T-helper 17 cell (primary cell): ENCODE data around the gene PLA2R1. TPM values are rescaled to one million over a fixed set of nuclear protein-coding genes. Genes with fewer than 3 reads are reported as not detected.

Experiments
- ATAC-seq: fragments of 150-1000 bp; cut with Tn5 transposase; 2 replicates; pipeline ENCODE4 v1.10.0; 2021; ENCODE audit warnings: mild to moderate bottlenecking, moderate library complexity
- DNase-seq, 3 donors: peaks; one replicate each; pipeline versions ENCODE4 v3.0.0 to v3.0.0-alpha.2; 2020 to 2021
- H3K9me3 ChIP-seq: one replicate; pipeline ENCODE4 v1.7.0; 2013; ENCODE audit warnings: low read length, mild to moderate bottlenecking; ENCODE audit not compliant: control insufficient read depth, poor library complexity, severe bottlenecking
- H3K27ac Mint-ChIP-seq: one replicate; pipeline ENCODE4 v1.8.0; 2022; ENCODE audit warnings: mild to moderate bottlenecking, moderate library complexity, mixed read lengths
- H3K27me3 Mint-ChIP-seq: one replicate; pipeline ENCODE4 v1.8.0; 2022; ENCODE audit warnings: mixed read lengths
- H3K36me3 Mint-ChIP-seq: one replicate; pipeline ENCODE4 v1.8.0; 2022; ENCODE audit warnings: low read depth, mixed read lengths
- H3K4me1 Mint-ChIP-seq: one replicate; pipeline ENCODE4 v1.8.0; 2022; ENCODE audit warnings: mild to moderate bottlenecking, mixed read lengths
- H3K4me3 Mint-ChIP-seq: one replicate; pipeline ENCODE4 v1.8.0; 2022; ENCODE audit warnings: mild to moderate bottlenecking, moderate library complexity, mixed read lengths
- total RNA-seq, 4 donors: library from RNA in 2 of 4; stranded (reverse) in 2 of 4; gene quantifications; one replicate each; pipeline ENCODE4 v1.2.3 and lab custom pipeline; 2022 to 2026

Gene PLA2R1
- total RNA-seq, 2 donors from 2014 or later, result not detected

DNA sequence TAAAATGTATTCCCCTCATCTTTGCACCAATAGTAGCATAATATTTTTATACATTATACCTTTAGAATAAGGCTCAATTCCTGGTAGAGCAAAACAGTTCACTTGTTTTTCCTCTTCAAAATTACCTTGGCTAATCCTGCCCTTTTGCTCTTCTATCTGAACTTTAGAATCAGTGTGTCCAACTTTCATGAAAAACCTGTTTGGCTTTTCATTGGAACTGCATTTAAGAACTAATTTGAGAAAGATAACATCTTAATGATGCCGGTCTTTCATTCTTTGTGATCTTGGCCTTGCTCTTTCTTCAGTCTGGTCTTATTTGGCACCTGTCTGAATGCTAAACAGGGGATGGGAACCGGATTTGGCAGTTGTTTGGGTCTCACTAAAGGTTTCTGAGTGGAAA, 151.5 kb downstream of the PLA2R1 start:
- no peak overlapping the region for H3K4me3 Mint-ChIP-seq
- no peaks in the 10 kb centered on the region for H3K9me3 ChIP-seq
- no peak for DNase-seq
- peaks cover 40% of the 10 kb centered on the region for H3K27me3 Mint-ChIP-seq
- H3K36me3 Mint-ChIP-seq, result peaks cover 9% of the 10 kb centered on the region
- H3K27ac Mint-ChIP-seq, result no peak overlapping the region
- H3K4me1 Mint-ChIP-seq, result peaks cover 7% of the 10 kb centered on the region
- ATAC-seq, result no peak

GRCh38 chr2:159908623-159909022, 153.8 kb downstream of the PLA2R1 start:
- no peak overlapping the region for H3K4me3 Mint-ChIP-seq
- H3K4me1 Mint-ChIP-seq, result peaks cover 20% of the 10 kb centered on the region
- ATAC-seq (no peak), DNase-seq (no peak)
- H3K27me3 Mint-ChIP-seq, result peaks cover 23% of the 10 kb centered on the region
- H3K9me3 ChIP-seq, result no peaks in the 10 kb centered on the region
- no peak overlapping the region for H3K27ac Mint-ChIP-seq
- H3K36me3 Mint-ChIP-seq, result peaks cover 5% of the 10 kb centered on the region

GRCh38 chr2:159907909-159908308, 154.5 kb downstream of the PLA2R1 start:
- Mint-ChIP-seq H3K27me3 (peaks cover 16% of the 10 kb centered on the region), H3K27ac (peak overlapping the region; percentile 6), H3K4me3 (peak overlapping the region; percentile 15), H3K36me3 (peaks cover 5% of the 10 kb centered on the region), H3K4me1 (peaks cover 27% of the 10 kb centered on the region)
- H3K9me3 ChIP-seq, result no peaks in the 10 kb centered on the region
- ATAC-seq (no peak), DNase-seq (no peak)

GRCh38 chr2:159905926-159906714, 156.3 kb downstream of the PLA2R1 start:
- DNase-seq, result no peak
- no peaks in the 10 kb centered on the region for H3K9me3 ChIP-seq
- Mint-ChIP-seq H3K27me3 (peaks cover 9% of the 10 kb centered on the region), H3K36me3 (peaks cover 5% of the 10 kb centered on the region), H3K27ac (peak overlapping the region; percentile 99), H3K4me1 (peaks cover 35% of the 10 kb centered on the region), H3K4me3 (peak overlapping the region; percentile 83)
- no peak for ATAC-seq

- peaks cover 4% of the 10 kb centered on the region for H3K36me3 Mint-ChIP-seq
- H3K4me1 Mint-ChIP-seq, result peaks cover 36% of the 10 kb centered on the region
- peak overlapping the region; percentile 99 for H3K27ac Mint-ChIP-seq
- H3K9me3 ChIP-seq, result no peaks in the 10 kb centered on the region
- H3K27me3 Mint-ChIP-seq, result peaks cover 8% of the 10 kb centered on the region
- H3K4me3 Mint-ChIP-seq, result peak overlapping the region; percentile 99
- DNase-seq (no peak), ATAC-seq (no peak)
These were observed 157.5 kb downstream of the PLA2R1 start for GRCh38 chr2:159904959-159905305.

GRCh38 chr2:159904127-159904958, 158.1 kb downstream of the PLA2R1 start, which contains the start of gene LY75:
LY75 (minus strand) TSS chr2:159904756.
- DNase-seq (peak; percentile 75 to 83 (median 82)), ATAC-seq (peak; percentile 88)
- peak within 1 kb of the TSS; percentile 99 for H3K27ac Mint-ChIP-seq
- peaks cover 4% of the 10 kb centered on the region for H3K36me3 Mint-ChIP-seq
- H3K27me3 Mint-ChIP-seq, result peaks cover 2% of the 10 kb centered on the region
- H3K4me3 Mint-ChIP-seq, result peak within 1 kb of the TSS; percentile 99
- peaks cover 36% of the 10 kb centered on the region for H3K4me1 Mint-ChIP-seq
- H3K9me3 ChIP-seq, result no peaks in the 10 kb centered on the region

DNA sequence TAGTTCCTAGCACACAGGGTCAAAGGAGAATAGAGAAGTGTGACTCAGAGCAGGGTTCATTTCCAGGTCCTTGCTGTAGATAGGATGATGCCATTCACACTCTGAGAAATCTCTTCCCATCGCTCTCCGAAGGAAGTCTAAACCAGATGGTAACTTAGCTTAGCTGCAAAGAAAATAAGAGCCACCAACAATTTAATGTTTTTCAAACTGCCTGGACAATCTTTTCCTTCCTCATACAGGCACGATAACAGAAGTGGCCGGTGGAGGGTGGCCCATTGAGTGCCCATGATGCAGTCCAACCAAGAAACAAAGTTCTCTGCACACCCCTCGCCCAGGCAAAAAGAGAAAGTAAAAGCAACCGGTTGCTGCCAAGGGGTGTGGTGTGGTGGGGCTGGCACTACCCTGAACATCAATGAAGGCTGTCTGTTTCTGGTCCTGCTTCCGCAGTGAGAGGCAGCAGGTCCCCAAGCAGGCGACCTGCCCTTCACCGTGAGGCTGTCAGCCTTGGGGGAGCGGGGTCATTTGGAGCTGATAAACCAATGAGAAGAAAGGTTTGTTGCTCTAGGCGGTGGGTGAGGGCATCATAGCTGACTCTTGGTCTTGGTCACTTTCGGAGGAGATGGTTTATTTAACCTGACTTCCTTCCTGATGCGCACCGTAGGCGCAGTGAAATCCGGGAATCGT, 158.8 kb downstream of the PLA2R1 start:
- DNase-seq, result peak; percentile 43 to 59 (median 48)
- peak; percentile 70 for ATAC-seq
- peak overlapping the region; percentile 99 for H3K4me3 Mint-ChIP-seq
- H3K27ac Mint-ChIP-seq, result peak overlapping the region; percentile 99
- H3K4me1 Mint-ChIP-seq, result peaks cover 36% of the 10 kb centered on the region
- H3K36me3 Mint-ChIP-seq, result peaks cover 4% of the 10 kb centered on the region
- no peaks in the 10 kb centered on the region for H3K27me3 Mint-ChIP-seq
- H3K9me3 ChIP-seq, result no peaks in the 10 kb centered on the region

GRCh38 chr2:159902722-159903121, 159.7 kb downstream of the PLA2R1 start:
- peaks cover 4% of the 10 kb centered on the region for H3K36me3 Mint-ChIP-seq
- H3K27me3 Mint-ChIP-seq, result no peaks in the 10 kb centered on the region
- DNase-seq, result no peak
- peaks cover 40% of the 10 kb centered on the region for H3K4me1 Mint-ChIP-seq
- no peak for ATAC-seq
- H3K4me3 Mint-ChIP-seq, result peak overlapping the region; percentile 99
- H3K9me3 ChIP-seq, result no peaks in the 10 kb centered on the region
- peak overlapping the region; percentile 99 for H3K27ac Mint-ChIP-seq

DNA sequence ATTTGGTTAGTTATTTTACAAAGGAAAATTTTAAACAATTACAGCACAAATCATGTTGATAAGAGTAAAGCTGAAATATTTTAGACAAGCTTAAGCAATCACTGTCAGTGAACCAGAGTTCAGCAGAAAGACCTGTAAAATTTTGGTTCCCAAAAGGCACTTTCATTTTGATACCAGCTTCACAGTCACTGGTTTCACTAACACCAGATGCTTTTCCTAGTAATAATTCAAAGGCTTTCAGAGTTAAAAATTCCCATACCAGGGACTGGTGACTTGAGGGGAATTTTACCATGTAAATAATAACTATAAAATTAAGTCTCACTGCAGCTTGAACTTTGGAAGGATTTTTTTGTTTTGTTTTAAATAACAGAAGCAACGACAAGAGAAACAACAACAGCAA, 162.1 kb downstream of the PLA2R1 start:
- Mint-ChIP-seq H3K4me3 (no peak overlapping the region), H3K36me3 (peaks cover 2% of the 10 kb centered on the region)
- no peak for ATAC-seq

DNA sequence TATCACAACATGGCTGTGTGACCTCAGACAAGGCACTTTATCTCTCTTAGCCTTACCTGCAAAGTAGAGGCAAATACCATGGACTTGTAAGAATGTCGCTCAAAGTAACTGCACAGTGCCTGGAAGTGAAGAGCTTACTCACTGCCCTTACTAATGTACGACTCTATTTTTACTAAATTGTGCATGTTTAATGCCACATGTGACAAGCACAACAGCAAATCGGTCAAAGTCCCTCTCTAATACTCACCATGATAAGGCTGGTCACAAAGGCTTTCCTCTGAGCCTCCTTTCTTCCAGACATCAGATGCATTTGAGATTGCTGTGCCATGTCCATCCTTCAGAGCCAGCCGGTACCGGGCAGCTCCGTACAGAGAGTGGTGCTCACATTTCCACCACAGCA, 164.0 kb downstream of the PLA2R1 start:
- no peak for ATAC-seq
- peaks cover 10% of the 10 kb centered on the region for H3K36me3 Mint-ChIP-seq
- peaks cover 47% of the 10 kb centered on the region for H3K4me1 Mint-ChIP-seq
- DNase-seq, result no peak
- H3K9me3 ChIP-seq, result no peaks in the 10 kb centered on the region
- H3K27me3 Mint-ChIP-seq, result no peaks in the 10 kb centered on the region
- no peak overlapping the region for H3K27ac Mint-ChIP-seq
- H3K4me3 Mint-ChIP-seq, result no peak overlapping the region

More for the DNA sequence above, 162.1 kb downstream of the PLA2R1 start:
- H3K9me3 ChIP-seq, result no peaks in the 10 kb centered on the region
- H3K27ac Mint-ChIP-seq, result peak overlapping the region; percentile 24
- H3K27me3 Mint-ChIP-seq, result no peaks in the 10 kb centered on the region
- H3K4me1 Mint-ChIP-seq, result peaks cover 47% of the 10 kb centered on the region
- DNase-seq, result no peak

DNA sequence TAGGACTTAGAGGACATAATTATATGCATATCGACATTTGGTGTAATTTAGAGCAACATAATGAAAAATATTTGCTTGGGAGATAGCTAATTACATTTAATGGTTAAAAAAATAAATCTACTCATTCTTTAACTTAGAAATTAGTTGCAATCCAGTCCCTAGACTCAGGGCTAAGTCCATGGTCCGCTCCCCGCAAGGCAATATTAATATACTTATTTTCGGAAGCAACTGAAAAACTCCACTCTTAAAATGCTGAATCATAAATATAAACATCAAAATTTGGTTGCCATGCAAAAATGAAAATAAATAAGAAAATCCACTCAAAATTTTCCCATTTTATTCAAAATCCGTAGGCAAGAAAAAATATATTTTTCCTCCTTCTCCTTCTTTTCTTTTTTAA, 164.7 kb downstream of the PLA2R1 start:
- H3K27me3 Mint-ChIP-seq, result no peaks in the 10 kb centered on the region
- ATAC-seq (no peak), DNase-seq (no peak)
- peaks cover 42% of the 10 kb centered on the region for H3K4me1 Mint-ChIP-seq
- peaks cover 13% of the 10 kb centered on the region for H3K36me3 Mint-ChIP-seq
- no peak overlapping the region for H3K4me3 Mint-ChIP-seq
- H3K27ac Mint-ChIP-seq, result no peak overlapping the region
- H3K9me3 ChIP-seq, result no peaks in the 10 kb centered on the region

DNA sequence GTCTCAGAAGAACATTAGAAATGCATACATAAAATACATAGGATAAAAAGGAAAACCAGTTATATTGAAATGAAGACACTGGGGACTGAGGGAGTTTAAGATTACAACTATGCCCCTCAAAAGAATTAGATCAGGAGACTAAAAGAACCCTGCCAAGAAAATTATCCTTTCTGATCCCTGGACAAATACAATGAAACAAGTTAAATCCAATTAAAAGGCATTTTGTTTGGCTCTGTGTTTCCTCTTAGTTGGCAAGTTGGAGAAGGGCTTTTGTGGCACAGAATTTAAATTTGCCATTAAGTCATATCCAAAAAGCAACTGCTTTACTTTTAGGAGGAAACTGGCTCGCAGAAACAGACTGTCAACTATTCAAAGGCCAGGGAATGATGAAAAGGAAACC, 165.3 kb downstream of the PLA2R1 start:
- H3K27me3 Mint-ChIP-seq, result no peaks in the 10 kb centered on the region
- ATAC-seq, result no peak
- no peak for DNase-seq
- no peaks in the 10 kb centered on the region for H3K9me3 ChIP-seq
- H3K4me3 Mint-ChIP-seq, result no peak overlapping the region
- H3K36me3 Mint-ChIP-seq, result peaks cover 11% of the 10 kb centered on the region
- H3K4me1 Mint-ChIP-seq, result peaks cover 38% of the 10 kb centered on the region
- H3K27ac Mint-ChIP-seq, result peak overlapping the region; percentile 67
